Activated naive CD4-positive, alpha-beta T cell treated with anti-CD3 and anti-CD28 coated beads, Interleukin-2, amount 50 U/mL, for 72 hours (primary cell): ENCODE results near the gene TRAK1. TPM values are rescaled to one million over a fixed set of nuclear protein-coding genes. Genes with fewer than 3 reads are reported as not detected.
A peak's percentile ranks its signal among the peaks of the same experiment; 100 is the strongest.

ENCODE experiments used
- ATAC-seq, 2 donors: fragments of 150-1000 bp; cut with Tn5 transposase; 2 replicates each; pipeline ENCODE4 v1.10.0; 2021; ENCODE audit warnings: mild to moderate bottlenecking in 2 of 2, moderate library complexity in 2 of 2
- DNase-seq, 2 donors: peaks; one replicate each; pipeline ENCODE4 v3.0.0; 2021 to 2022; ENCODE audit warnings: low spot score in 2 of 2
- H3K27ac Mint-ChIP-seq, 2 donors: one replicate each; pipeline ENCODE4 v1.8.0; 2022; ENCODE audit warnings: mild to moderate bottlenecking in 2 of 2, mixed read lengths in 2 of 2
- H3K36me3 Mint-ChIP-seq, 2 donors: one replicate each; pipeline ENCODE4 v1.8.0; 2022; ENCODE audit warnings: mixed read lengths in 2 of 2
- H3K9me3 Mint-ChIP-seq, 2 donors: one replicate each; pipeline ENCODE4 v1.8.0; 2022; ENCODE audit warnings: mixed read lengths in 2 of 2
- total RNA-seq, 2 donors: library from RNA; stranded (reverse); gene quantifications; one replicate each; pipeline ENCODE4 v1.2.3, GENCODE V29; 2022

Gene TRAK1
- total RNA-seq, 2 donors from 2014 or later = 19.1 to 33.1 TPM

- no peak for DNase-seq
- ATAC-seq = no peak
- Mint-ChIP-seq H3K27ac (no peak overlapping the region), H3K9me3 (no peaks in the 10 kb centered on the region), H3K36me3 (no peaks in the 10 kb centered on the region)
Measured at GRCh38 chr3:42153039-42153438, 61.9 kb downstream of the TRAK1 start.

- ATAC-seq = peak in 1 of 2 donors; percentile 79
- no peak overlapping the region for H3K27ac Mint-ChIP-seq
- DNase-seq = no peak
- no peaks in the 10 kb centered on the region for H3K36me3 Mint-ChIP-seq
- H3K9me3 Mint-ChIP-seq = no peaks in the 10 kb centered on the region
Measured at GRCh38 chr3:42157540-42158538, 66.7 kb downstream of the TRAK1 start.

GRCh38 chr3:42159147-42159546 lies 68.0 kb downstream of the TRAK1 start:
- no peaks in the 10 kb centered on the region for H3K36me3 Mint-ChIP-seq

GRCh38 chr3:42159706-42160472 lies 68.7 kb downstream of the TRAK1 start:
- no peaks in the 10 kb centered on the region for H3K9me3 Mint-ChIP-seq
- no peak overlapping the region for H3K27ac Mint-ChIP-seq
- peak; percentile 71 for ATAC-seq
- no peaks in the 10 kb centered on the region for H3K36me3 Mint-ChIP-seq
- peak in 1 of 2 donors; percentile 30 for DNase-seq

More at GRCh38 chr3:42159147-42159546, 68.0 kb downstream of the TRAK1 start:
- Mint-ChIP-seq H3K27ac (no peak overlapping the region), H3K9me3 (no peaks in the 10 kb centered on the region)
- no peak for ATAC-seq
- no peak for DNase-seq

- no peak for ATAC-seq
- no peak for DNase-seq
- H3K36me3 Mint-ChIP-seq = no peaks in the 10 kb centered on the region
- no peaks in the 10 kb centered on the region for H3K9me3 Mint-ChIP-seq
- H3K27ac Mint-ChIP-seq = no peak overlapping the region
Measured at GRCh38 chr3:42161050-42161935, 70.1 kb downstream of the TRAK1 start.

GRCh38 chr3:42162462-42162861 lies 71.3 kb downstream of the TRAK1 start:
- Mint-ChIP-seq H3K9me3 (no peaks in the 10 kb centered on the region), H3K36me3 (no peaks in the 10 kb centered on the region), H3K27ac (no peak overlapping the region)
- DNase-seq (no peak), ATAC-seq (no peak)

- no peak for ATAC-seq
- Mint-ChIP-seq H3K36me3 (no peaks in the 10 kb centered on the region), H3K9me3 (no peaks in the 10 kb centered on the region), H3K27ac (peak overlapping the region in 1 of 2 donors; percentile 7)
- no peak for DNase-seq
Measured at GRCh38 chr3:42163622-42164244, 72.6 kb downstream of the TRAK1 start.

- no peak overlapping the region for H3K27ac Mint-ChIP-seq
- H3K9me3 Mint-ChIP-seq = no peaks in the 10 kb centered on the region
- ATAC-seq = no peak
- DNase-seq = no peak
- no peaks in the 10 kb centered on the region for H3K36me3 Mint-ChIP-seq
Measured at GRCh38 chr3:42164656-42165055, 73.5 kb downstream of the TRAK1 start.

- ATAC-seq (no peak), DNase-seq (no peak)
- H3K9me3 Mint-ChIP-seq = no peaks in the 10 kb centered on the region
- no peak overlapping the region for H3K27ac Mint-ChIP-seq
- H3K36me3 Mint-ChIP-seq = no peaks in the 10 kb centered on the region
Measured at GRCh38 chr3:42165211-42165610, 74.1 kb downstream of the TRAK1 start.

GRCh38 chr3:42166214-42166613 lies 75.1 kb downstream of the TRAK1 start:
- Mint-ChIP-seq H3K27ac (peak overlapping the region in 1 of 2 donors; percentile 41), H3K36me3 (no peaks in the 10 kb centered on the region), H3K9me3 (no peaks in the 10 kb centered on the region)
- DNase-seq (no peak), ATAC-seq (no peak)

- ATAC-seq = no peak
- H3K27ac Mint-ChIP-seq = peak overlapping the region in 1 of 2 donors; percentile 41
- H3K36me3 Mint-ChIP-seq = no peaks in the 10 kb centered on the region
- no peaks in the 10 kb centered on the region for H3K9me3 Mint-ChIP-seq
- no peak for DNase-seq
Measured at GRCh38 chr3:42166662-42167300, 75.6 kb downstream of the TRAK1 start.

GRCh38 chr3:42169579-42170120 lies 78.5 kb downstream of the TRAK1 start:
- ATAC-seq (no peak), DNase-seq (no peak)
- no peaks in the 10 kb centered on the region for H3K9me3 Mint-ChIP-seq
- H3K36me3 Mint-ChIP-seq = no peaks in the 10 kb centered on the region
- H3K27ac Mint-ChIP-seq = peak overlapping the region; percentile 59 to 81

GRCh38 chr3:42172047-42172654 lies 81.0 kb downstream of the TRAK1 start:
- Mint-ChIP-seq H3K36me3 (no peaks in the 10 kb centered on the region), H3K27ac (peak overlapping the region; percentile 57 to 61), H3K9me3 (no peaks in the 10 kb centered on the region)
- DNase-seq (no peak), ATAC-seq (no peak)

GRCh38 chr3:42173307-42173706 lies 82.2 kb downstream of the TRAK1 start:
- Mint-ChIP-seq H3K9me3 (no peaks in the 10 kb centered on the region), H3K27ac (no peak overlapping the region), H3K36me3 (no peaks in the 10 kb centered on the region)
- DNase-seq (no peak), ATAC-seq (no peak)
